Measurements from ENCODE around the gene PIP5KL1.

PIP5KL1 gene

GRCh38 chr9:127943011-127943662 lies 12.6 kb upstream of the PIP5KL1 start:
- H4K20me1 ChIP-seq (ENCODE audit: insufficient read depth), result no peaks in the 10 kb centered on the region
- H3K27ac ChIP-seq, result no peak overlapping the region
- H3K4me3 ChIP-seq (IDR thresholded peaks at IDR 0.05; ENCODE audit: insufficient read depth, low read depth, low read length), result no peak overlapping the region
- no peaks in the 10 kb centered on the region for H3K36me3 ChIP-seq (ENCODE audit: insufficient read depth)
- H3K4me1 ChIP-seq (ENCODE audit: low read depth, poor library complexity, severe bottlenecking), result peaks cover 7% of the 10 kb centered on the region
- no peaks in the 10 kb centered on the region for H3K27me3 ChIP-seq (ENCODE audit: insufficient read depth, low read depth)
- H2AFZ ChIP-seq (ENCODE audit: low read depth), result no peak overlapping the region
- no peak overlapping the region for H3K9ac ChIP-seq
- TF ChIP-seq, protein P1, sequence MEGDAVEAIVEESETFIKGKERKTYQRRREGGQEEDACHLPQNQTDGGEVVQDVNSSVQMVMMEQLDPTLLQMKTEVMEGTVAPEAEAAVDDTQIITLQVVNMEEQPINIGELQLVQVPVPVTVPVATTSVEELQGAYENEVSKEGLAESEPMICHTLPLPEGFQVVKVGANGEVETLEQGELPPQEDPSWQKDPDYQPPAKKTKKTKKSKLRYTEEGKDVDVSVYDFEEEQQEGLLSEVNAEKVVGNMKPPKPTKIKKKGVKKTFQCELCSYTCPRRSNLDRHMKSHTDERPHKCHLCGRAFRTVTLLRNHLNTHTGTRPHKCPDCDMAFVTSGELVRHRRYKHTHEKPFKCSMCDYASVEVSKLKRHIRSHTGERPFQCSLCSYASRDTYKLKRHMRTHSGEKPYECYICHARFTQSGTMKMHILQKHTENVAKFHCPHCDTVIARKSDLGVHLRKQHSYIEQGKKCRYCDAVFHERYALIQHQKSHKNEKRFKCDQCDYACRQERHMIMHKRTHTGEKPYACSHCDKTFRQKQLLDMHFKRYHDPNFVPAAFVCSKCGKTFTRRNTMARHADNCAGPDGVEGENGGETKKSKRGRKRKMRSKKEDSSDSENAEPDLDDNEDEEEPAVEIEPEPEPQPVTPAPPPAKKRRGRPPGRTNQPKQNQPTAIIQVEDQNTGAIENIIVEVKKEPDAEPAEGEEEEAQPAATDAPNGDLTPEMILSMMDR (conservative IDR thresholded peaks at IDR 0.05; ENCODE audit: low read depth, low read length), result peak; percentile 7; the same call in 1 of the 2 replicates
- no peaks in the 10 kb centered on the region for H3K79me2 ChIP-seq (ENCODE audit: insufficient read depth, low read depth)
- no peak overlapping the region for H3K4me2 ChIP-seq

- no peaks in the 10 kb centered on the region for H3K27me3 ChIP-seq (ENCODE audit: insufficient read depth, low read depth)
- peaks cover under 1% of the 10 kb centered on the region; the same call in 1 of the 2 replicates for H3K79me2 ChIP-seq (ENCODE audit: insufficient read depth, low read depth)
- TF ChIP-seq, protein P1 (conservative IDR thresholded peaks at IDR 0.05; ENCODE audit: low read depth, low read length), result peak; percentile 94
- H4K20me1 ChIP-seq (ENCODE audit: insufficient read depth), result no peaks in the 10 kb centered on the region
- no peaks in the 10 kb centered on the region for H3K36me3 ChIP-seq (ENCODE audit: insufficient read depth)
- no peak overlapping the region for H3K4me2 ChIP-seq
- no peak overlapping the region for H3K9ac ChIP-seq
- no peak overlapping the region for H3K27ac ChIP-seq
- H3K4me3 ChIP-seq (IDR thresholded peaks at IDR 0.05; ENCODE audit: insufficient read depth, low read depth, low read length), result no peak overlapping the region
- H2AFZ ChIP-seq (ENCODE audit: low read depth), result no peak overlapping the region
- H3K4me1 ChIP-seq (ENCODE audit: low read depth, poor library complexity, severe bottlenecking), result peaks cover 11% of the 10 kb centered on the region
Measured at GRCh38 chr9:127942216-127943010, 11.8 kb upstream of the PIP5KL1 start.

DNA sequence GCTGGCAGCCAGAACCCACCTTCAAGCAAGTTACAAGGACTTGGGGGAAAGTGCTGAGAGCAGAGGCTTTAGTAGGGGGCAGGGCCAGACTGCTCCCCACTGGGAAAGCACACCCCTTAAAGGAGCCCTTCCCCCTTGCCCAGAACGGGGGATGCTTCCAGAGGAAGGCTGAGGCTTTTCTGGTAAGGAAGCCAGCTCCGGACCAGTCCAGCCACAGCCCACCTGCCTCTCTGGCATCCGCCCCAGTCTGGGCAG lies 11.3 kb upstream of the PIP5KL1 start:
- TF ChIP-seq, protein P1 (conservative IDR thresholded peaks at IDR 0.05; ENCODE audit: low read depth, low read length), result no peak
- Histone ChIP-seq H3K36me3 (ENCODE audit: insufficient read depth) (no peaks in the 10 kb centered on the region), H4K20me1 (ENCODE audit: insufficient read depth) (no peaks in the 10 kb centered on the region), H3K79me2 (ENCODE audit: insufficient read depth, low read depth) (peaks cover 6% of the 10 kb centered on the region), H2AFZ (ENCODE audit: low read depth) (no peak overlapping the region), H3K4me3 (IDR thresholded peaks at IDR 0.05; ENCODE audit: insufficient read depth, low read depth, low read length) (no peak overlapping the region), H3K4me1 (ENCODE audit: low read depth, poor library complexity, severe bottlenecking) (peaks cover 11% of the 10 kb centered on the region), H3K27ac (no peak overlapping the region), H3K4me2 (no peak overlapping the region), H3K27me3 (ENCODE audit: insufficient read depth, low read depth) (no peaks in the 10 kb centered on the region), H3K9ac (no peak overlapping the region)

- TF ChIP-seq, protein P1 (conservative IDR thresholded peaks at IDR 0.05; ENCODE audit: low read depth, low read length), result no peak
- H3K27ac ChIP-seq, result no peak overlapping the region
- H4K20me1 ChIP-seq (ENCODE audit: insufficient read depth), result no peaks in the 10 kb centered on the region
- no peak overlapping the region for H2AFZ ChIP-seq (ENCODE audit: low read depth)
- H3K4me3 ChIP-seq (IDR thresholded peaks at IDR 0.05; ENCODE audit: insufficient read depth, low read depth, low read length), result no peak overlapping the region
- H3K9ac ChIP-seq, result no peak overlapping the region
- H3K27me3 ChIP-seq (ENCODE audit: insufficient read depth, low read depth), result no peaks in the 10 kb centered on the region
- H3K79me2 ChIP-seq (ENCODE audit: insufficient read depth, low read depth), result peaks cover 11% of the 10 kb centered on the region
- no peaks in the 10 kb centered on the region for H3K36me3 ChIP-seq (ENCODE audit: insufficient read depth)
- peaks cover 16% of the 10 kb centered on the region for H3K4me1 ChIP-seq (ENCODE audit: low read depth, poor library complexity, severe bottlenecking)
- H3K4me2 ChIP-seq, result no peak overlapping the region
Measured at GRCh38 chr9:127941062-127941960, 10.7 kb upstream of the PIP5KL1 start.
